HG02678 (cell line): ENCODE results near the gene FXYD1.

Source experiments
- ATAC-seq: cut with Tn5 transposase; IDR thresholded peaks from one replicate; pipeline ENCODE4 v1.9.1; 2021; ENCODE audit warnings: mild to moderate bottlenecking, moderate library complexity; ENCODE audit not compliant: unreplicated experiment

Gene FXYD1

DNA sequence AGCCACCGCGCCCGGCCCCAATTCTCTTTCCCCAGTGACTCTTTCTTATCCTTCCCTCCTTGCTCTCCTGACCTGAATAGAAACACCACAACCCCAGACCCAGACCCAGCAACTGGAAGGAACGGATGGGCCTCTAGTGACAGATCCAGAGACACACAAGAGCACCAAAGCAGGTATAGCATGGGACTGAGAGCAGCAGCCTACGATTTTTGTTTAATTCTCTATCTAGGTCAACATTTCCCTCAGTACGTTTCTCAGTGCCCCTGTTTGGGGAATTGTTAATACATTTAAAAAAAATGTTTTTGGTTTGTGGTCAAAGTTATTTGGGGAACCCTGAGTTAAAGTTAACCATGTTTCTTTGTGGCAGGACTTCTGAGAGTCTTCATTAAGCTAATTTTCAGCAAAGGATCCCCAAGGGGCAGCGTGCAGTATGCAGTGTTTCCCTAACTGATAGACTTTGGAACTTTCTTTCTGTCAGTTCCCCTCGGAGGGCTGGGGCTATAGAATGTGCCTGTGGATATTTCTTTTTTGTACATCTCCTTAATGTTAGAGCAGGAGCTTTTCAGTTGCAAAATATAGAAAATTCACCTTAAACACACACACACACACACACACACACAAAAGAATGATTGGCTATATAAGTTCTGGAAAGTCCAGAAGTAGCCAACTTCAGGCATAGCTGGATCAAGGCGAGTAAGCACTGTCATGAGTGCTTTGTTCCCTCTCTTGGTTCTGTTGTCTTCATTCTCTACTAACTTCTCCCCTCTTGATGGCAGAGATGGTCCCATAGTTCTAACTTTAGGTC, 22.2 kb downstream of the FXYD1 start:
- no peak for ATAC-seq

- no peak for ATAC-seq
Measured at GRCh38 chr19:35161434-35161743, 22.8 kb downstream of the FXYD1 start.

DNA sequence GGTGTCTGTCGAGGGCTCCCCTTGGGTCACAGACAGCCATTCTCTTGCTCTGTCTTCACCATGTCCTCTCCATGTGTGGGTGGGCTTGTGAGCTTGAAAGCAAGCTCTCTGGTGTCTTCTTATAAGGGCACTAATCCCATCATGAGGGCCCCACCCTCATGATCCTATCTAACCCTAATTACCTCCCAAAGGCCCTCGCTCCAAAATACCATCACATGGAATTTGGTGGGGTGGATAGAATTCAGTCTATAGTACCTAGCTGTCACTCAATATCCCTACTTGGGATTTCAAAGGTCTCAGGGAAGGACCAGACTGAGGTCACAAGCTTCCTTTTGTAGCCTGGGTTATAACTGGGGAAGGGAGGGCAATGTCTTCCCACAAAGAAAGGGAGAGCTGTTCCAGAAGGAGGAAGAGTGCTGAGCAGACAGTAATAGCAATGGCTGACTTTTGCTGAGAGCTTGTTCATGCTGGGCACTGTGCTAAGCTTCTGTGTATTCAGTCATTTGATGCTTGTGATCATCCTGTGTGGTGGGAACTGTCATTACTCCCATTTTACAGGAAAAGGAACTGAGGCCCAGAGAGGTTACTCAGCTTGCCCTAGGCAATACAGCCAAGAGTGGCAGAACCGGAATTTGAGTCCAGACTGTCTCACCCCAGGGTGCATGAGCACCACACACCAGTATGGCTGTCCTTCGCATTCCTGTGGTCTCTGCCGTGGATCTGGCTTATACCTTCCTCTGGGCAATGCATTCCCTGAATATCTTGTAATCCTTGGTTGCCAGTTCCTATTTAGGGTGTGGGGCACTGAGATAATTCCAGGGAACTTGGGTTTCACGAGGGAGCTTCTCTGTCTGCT, 24.1 kb downstream of the FXYD1 start:
- no peak for ATAC-seq

- no peak for ATAC-seq
Measured at GRCh38 chr19:35164418-35164817, 25.8 kb downstream of the FXYD1 start.

GRCh38 chr19:35165200-35166058, 26.8 kb downstream of the FXYD1 start:
- ATAC-seq = no peak

DNA sequence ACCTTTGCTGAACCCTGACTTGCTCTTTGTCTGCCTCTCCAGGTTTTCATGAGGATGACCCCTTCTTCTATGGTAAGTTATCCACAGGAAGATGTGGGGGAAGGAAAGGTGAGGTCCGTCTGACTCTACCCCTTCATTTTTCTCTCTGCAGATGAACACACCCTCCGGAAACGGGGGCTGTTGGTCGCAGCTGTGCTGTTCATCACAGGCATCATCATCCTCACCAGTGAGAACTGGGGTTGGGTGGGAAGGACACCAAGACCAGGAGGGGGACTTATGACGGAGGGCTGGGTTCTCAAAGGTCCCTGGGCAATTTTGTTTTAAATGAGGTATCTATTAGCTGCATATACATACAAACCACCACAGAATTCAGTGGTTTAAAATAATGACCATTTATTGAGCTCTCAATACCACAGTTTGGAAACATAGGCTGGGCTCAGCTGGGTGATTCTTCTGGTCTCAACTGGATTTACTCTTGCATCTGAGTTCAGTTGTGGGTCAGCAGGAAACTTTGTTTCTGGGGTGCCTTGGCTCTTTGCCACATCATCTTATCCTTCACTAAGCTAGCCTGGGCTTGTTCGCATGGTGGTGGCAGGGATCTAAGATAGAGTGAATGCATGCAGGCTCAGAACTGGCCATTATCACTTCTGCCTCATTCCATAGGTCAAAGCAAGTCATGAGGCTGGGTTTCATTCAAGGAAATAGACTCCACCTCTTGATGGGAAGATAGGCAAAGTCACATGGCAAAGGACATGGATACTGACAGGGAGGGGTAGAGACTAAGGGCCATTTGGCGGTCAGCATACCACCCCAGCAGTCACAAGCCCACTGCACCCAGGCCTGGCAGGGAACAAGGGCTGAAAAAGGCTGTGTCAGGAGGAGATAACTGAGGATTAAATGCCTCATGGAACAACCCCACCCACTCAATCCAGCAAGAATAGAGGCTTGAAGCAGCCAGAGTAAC, 27.8 kb downstream of the FXYD1 start:
- no peak for ATAC-seq

DNA sequence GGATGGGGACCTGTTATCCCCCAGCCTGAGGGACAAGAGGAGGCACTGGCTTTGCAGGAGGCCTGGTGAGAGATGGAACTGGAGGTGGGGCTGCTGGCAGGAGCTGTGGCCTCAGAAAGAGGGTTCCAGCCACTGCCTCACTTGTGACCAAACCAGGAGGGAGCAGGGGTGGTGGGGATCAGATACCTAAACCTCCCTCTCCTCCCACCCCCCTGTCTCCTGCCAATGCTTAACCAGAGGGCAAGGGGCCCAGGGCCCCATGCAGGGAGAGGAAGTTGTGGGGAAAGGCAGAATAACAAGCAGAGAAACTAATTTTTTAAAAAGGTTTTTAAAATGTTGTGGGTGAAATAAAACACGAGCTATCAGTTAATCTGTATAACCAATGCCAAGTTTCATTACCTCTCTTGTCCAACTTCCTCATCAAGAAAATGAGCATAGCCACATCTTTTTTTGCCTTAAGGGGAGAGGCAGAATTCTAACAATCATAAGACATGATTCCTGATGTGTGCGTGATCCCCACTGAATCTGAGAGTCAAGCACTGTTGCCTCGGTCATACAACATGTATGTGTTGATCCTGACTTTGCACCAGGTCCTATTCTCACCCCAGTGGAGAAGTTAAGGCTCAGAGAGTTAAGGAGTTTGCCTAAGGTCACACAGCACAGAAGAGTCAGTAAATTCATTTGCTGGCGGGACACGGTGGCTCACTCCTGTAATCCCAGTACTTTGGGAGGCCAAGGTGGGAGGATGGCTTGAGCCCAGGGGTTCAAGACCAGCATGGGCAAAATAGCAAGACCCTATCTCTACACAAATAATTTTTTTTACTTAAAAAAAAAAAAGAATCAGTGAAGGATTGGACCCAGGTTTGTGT, 28.9 kb downstream of the FXYD1 start:
- no peak for ATAC-seq

DNA sequence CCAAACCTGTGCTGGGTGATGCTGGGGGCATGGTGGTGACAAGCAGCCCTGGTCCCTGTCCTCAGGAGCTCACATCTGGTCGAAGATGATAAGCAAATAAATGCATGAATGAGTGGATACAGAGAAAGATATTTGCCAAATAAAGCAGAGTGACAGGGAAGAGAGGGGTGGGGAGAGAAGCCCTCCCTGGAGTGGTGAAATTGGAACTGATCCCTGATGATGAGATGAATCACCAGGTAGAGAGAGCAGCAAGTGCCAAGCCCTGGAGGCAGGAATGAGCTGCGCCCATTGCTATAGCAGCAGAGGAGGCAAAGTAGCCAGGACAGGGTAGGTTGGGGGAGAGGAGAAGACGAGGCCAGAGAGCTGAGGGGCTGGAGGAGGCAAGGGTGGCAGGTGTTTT, 29.6 kb downstream of the FXYD1 start:
- no peak for ATAC-seq

GRCh38 chr19:35169221-35169995, 30.8 kb downstream of the FXYD1 start:
- ATAC-seq = no peak

DNA sequence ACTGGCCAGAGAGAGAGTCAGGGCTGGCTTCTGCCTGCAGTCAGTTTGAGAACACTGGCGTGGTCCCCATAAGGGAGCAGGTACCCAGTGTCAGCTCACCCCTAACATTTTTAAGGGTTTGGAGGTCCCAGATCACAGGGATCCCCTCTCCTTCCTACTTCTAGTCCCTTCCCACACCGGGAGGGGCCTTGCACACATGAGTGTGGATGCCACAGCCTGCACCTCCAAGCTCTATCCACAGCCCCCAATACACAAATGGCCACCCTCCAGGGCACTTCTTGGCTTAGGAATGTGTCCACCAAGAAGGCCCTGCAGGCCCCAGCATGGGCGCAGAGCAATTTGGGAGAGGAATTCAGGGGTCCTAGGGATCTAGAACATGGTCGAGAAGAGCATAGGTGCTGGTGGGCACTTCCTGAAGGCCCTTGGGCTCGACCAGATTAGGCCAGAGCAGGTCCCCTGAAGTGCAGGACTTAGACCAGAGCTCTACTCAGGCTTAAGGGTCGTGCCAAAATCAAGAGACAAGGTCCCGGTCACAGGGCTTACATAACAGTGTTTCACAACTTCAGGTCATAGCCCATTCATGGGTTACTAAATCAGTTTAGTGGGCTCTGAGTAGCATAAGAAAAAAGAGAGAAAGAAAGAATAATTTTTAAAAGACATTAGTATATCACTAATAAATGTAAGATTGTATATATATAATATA, 31.9 kb downstream of the FXYD1 start:
- no peak for ATAC-seq

DNA sequence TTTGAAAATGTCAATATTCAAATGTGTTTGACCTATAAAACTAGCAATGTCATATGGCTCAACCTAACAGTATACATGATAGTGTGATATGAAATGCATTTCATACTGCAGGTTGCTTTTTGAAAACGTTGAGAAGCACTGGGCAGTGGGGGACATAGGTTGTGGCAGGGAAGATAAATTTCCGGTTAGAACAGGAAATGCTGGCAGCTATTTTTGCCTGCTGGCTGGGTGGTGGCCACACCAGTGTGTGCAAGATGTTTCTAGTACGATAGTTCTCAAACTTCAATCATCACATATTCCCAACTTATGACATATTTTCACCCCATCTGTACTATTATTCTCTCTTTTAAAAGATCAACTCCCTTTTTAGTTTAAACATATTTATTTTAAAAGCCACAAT, 33.1 kb downstream of the FXYD1 start:
- ATAC-seq = no peak

- no peak for ATAC-seq
Measured at GRCh38 chr19:35174226-35174625, 35.6 kb downstream of the FXYD1 start.

GRCh38 chr19:35176181-35176570, 37.6 kb downstream of the FXYD1 start:
- ATAC-seq = no peak

DNA sequence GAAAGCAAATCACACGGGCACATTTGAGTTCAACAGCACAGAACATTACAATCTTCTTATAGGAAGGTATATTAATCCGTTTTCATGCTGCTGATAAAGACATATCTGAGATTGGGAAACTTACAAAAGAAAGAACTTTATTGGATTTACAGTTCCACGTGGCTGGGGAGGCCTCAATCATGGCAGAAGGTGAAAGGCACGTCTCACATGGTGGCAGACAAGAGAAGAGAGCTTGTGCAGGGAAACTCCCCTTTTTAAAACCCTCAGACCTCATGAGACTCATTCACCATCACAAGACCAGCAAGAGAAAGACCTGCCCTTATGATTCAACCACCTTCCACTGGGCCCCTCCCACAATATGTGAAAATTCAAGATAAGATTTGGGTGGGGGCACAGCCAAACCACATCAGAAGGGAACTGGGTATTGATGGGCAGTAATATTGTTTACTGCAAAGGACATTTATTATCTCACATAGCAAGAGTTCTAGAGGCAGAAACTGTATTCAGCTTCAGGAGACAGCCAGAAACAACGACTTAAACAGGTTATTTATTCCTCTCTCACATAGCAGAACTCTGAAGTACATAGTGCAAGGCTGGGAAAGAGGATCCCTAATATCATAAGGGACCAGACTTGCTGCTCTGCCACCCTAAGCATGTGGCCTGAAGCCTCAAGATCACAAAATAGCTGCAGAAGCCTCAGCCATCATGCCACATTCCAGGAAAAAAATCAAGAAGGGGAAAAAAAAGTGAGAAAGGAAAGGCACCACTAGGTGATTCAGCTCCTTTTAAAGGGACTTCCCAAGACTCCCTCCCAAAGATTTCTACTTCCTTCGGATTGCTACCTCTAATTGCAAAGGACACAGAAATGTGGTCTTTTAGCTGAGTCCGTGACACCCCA, 39.0 kb downstream of the FXYD1 start:
- ATAC-seq = no peak

GRCh38 chr19:35178701-35179100, 40.1 kb downstream of the FXYD1 start:
- no peak for ATAC-seq

GRCh38 chr19:35179830-35180229, 41.2 kb downstream of the FXYD1 start:
- ATAC-seq = no peak

DNA sequence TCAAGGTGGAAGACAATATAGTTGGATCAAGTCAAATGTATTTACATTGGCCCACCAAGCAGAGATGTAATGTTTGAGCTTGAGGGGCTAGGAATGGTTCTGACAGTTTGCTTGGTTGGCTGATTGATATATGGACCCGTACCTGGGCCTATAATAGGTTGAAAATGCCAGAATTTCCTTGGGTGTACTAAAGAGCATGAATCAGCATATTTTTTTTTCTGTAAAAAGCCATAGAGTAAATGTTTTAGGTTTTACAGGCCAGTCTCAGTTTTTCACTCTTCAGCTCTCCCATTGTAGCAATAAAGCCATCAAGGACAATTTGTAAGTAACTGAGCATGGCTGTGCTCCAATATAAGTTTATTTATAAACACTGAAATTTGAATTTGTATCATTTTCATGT, 42.8 kb downstream of the FXYD1 start:
- ATAC-seq = no peak
